HG02763 (cell line): ENCODE results near the gene CSF1.
"Not testable (repeated sequence)": the region's sequence is repeated elsewhere in the genome, so short reads cannot be mapped to it uniquely, and the experiment has no call there.

Experiments used
- ATAC-seq: cut with Tn5 transposase; IDR thresholded peaks from one replicate; pipeline ENCODE4 v1.9.1; 2021; ENCODE audit warnings: mild to moderate bottlenecking, moderate library complexity; ENCODE audit not compliant: unreplicated experiment

Gene CSF1

GRCh38 chr1:109910123-109910962 lies at the start of gene CSF1:
TSS of gene CSF1 (plus strand) at chr1:109910849. CDS start at chr1:109911024, 175 bp downstream.
- no peak for ATAC-seq

- not testable (repeated sequence) for ATAC-seq
These were observed 49.0 kb upstream of the CSF1 start for GRCh38 chr1:109861616-109862015.

- ATAC-seq: no peak
These were observed 47.0 kb upstream of the CSF1 start for GRCh38 chr1:109863667-109864046.

GRCh38 chr1:109864047-109864822 lies 46.4 kb upstream of the CSF1 start:
- ATAC-seq: no peak

- ATAC-seq: no peak
These were observed 45.6 kb upstream of the CSF1 start for GRCh38 chr1:109864930-109865612.

- ATAC-seq: no peak
These were observed 44.6 kb upstream of the CSF1 start for GRCh38 chr1:109866071-109866470.

GRCh38 chr1:109873278-109874175 lies 37.1 kb upstream of the CSF1 start:
- ATAC-seq: no peak

- no peak for ATAC-seq
These were observed 36.2 kb upstream of the CSF1 start for GRCh38 chr1:109874445-109874844.

GRCh38 chr1:109875874-109876273 lies 34.8 kb upstream of the CSF1 start:
- ATAC-seq: no peak

- no peak for ATAC-seq
These were observed 33.9 kb upstream of the CSF1 start for GRCh38 chr1:109876617-109877316.

- no peak for ATAC-seq
These were observed 33.3 kb upstream of the CSF1 start for GRCh38 chr1:109877317-109877771.

GRCh38 chr1:109877776-109878175 lies 32.9 kb upstream of the CSF1 start:
- no peak for ATAC-seq

GRCh38 chr1:109878531-109879104 lies 32.0 kb upstream of the CSF1 start:
- ATAC-seq: no peak

- not testable (repeated sequence) for ATAC-seq
These were observed 31.3 kb upstream of the CSF1 start for GRCh38 chr1:109879371-109879770.

- no peak for ATAC-seq
These were observed 30.6 kb upstream of the CSF1 start for GRCh38 chr1:109879881-109880525.

- ATAC-seq: no peak
These were observed 29.4 kb upstream of the CSF1 start for GRCh38 chr1:109880971-109881894.

GRCh38 chr1:109881906-109882287 lies 28.8 kb upstream of the CSF1 start:
- ATAC-seq: no peak
